ENCODE measurements around the gene GMEB2.

Gene GMEB2

DNA sequence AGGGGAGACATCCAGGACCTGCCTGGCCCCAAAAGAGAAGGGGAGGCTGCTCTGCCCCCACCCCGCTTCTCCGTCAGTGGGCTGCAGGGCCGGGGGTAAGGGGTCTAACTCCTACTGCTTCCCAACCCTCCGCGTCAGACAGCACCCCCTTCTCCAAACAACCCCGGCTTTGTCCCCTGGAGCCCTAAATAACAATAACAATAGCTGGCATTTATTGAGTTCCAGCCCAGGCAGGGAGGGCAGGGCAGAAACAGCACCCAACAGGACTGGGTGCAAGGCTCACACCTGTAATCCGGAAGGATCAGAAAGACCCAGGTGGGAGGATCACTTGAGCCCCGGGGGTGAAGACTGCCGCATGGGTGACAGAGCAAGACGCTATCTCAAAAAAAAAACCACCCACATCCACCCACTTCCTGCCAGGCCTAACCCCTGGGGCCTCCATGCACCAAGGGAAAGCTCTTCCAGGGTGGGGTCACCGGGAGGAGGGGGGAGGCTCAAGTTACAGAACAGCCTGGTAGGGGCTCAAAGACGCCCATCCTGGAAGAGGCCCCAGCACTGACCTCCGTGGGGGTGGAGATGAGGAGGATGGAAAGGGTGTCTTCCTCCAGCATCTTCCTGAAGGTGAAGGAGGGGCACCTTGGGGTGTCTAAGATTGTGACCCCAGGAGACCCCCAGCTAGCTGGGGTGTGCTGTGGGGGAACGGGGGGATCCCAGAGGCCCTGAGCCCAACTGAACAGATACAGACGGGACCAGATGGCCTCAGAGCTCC lies 74.2 kb downstream of the GMEB2 start:
- TF ChIP-seq, protein P1, sequence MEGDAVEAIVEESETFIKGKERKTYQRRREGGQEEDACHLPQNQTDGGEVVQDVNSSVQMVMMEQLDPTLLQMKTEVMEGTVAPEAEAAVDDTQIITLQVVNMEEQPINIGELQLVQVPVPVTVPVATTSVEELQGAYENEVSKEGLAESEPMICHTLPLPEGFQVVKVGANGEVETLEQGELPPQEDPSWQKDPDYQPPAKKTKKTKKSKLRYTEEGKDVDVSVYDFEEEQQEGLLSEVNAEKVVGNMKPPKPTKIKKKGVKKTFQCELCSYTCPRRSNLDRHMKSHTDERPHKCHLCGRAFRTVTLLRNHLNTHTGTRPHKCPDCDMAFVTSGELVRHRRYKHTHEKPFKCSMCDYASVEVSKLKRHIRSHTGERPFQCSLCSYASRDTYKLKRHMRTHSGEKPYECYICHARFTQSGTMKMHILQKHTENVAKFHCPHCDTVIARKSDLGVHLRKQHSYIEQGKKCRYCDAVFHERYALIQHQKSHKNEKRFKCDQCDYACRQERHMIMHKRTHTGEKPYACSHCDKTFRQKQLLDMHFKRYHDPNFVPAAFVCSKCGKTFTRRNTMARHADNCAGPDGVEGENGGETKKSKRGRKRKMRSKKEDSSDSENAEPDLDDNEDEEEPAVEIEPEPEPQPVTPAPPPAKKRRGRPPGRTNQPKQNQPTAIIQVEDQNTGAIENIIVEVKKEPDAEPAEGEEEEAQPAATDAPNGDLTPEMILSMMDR (IDR thresholded peaks at IDR 0.05; ENCODE audit: extremely low read depth, insufficient read depth, missing control alignments), result no peak
- in situ Hi-C loops (cut with MboI; ENCODE audit: low pct_unique_long_range_greater_than_20kb, low sequenced_read_pairs, unreplicated experiment), result no loop called here
- DNase-seq (ENCODE audit: low spot score), result no peak

DNA sequence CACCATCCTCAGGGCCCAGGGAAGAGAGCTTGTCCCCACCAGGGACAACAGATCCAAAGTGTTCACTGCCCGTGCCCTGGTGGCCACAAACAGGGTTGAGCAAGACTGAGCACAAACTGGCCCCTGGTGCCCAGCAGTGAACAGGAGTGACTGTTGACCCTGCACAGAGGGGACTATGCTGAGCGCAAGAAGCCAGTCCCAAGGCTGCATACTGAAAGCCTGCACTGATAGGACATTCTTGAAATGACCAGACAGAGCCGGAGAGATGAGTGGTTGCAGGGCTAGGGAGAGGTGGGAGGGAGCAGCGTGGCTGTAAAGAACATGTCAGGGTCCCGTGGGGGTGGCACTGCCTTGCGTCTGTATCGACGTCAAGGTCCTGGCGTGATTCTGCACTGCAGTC lies 75.8 kb downstream of the GMEB2 start:
- in situ Hi-C loops (cut with MboI; ENCODE audit: low pct_unique_long_range_greater_than_20kb, low sequenced_read_pairs, unreplicated experiment), result no loop called here
- TF ChIP-seq, protein P1 (IDR thresholded peaks at IDR 0.05; ENCODE audit: extremely low read depth, insufficient read depth, missing control alignments), result no peak
- DNase-seq (ENCODE audit: low spot score), result no peak

DNA sequence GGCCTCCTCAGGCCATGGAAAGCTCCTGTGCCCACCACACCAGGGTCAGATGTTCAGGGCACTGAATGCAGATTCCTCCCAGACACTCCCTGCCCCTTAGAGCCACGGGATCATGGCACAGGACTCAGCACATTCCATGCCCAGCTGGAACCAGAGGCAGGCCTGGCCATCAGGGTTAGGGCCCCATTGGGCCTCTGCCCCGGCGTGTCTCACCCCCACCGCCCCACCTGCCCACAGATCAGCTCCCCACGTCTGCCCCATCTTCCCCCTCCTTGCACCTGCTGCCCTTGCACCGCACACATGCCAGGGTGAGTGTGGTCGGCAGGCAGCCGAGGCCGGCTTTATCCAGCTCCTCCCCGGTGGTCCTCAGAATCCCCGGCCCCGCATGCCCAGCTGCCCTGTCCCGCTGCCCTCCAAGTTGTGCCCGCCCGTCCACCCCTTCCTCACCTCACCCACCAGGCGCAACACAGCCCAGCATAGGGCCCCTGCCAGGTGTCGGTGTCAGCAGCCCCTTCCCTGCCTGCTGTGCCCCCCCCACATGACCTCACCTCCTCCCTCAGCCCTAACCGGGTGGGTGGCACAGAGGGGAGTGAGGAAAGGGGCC lies 77.1 kb downstream of the GMEB2 start:
- in situ Hi-C loops (cut with MboI; ENCODE audit: low pct_unique_long_range_greater_than_20kb, low sequenced_read_pairs, unreplicated experiment), result no loop called here
- TF ChIP-seq, protein P1 (IDR thresholded peaks at IDR 0.05; ENCODE audit: extremely low read depth, insufficient read depth, missing control alignments), result no peak
- DNase-seq (ENCODE audit: low spot score), result no peak

DNA sequence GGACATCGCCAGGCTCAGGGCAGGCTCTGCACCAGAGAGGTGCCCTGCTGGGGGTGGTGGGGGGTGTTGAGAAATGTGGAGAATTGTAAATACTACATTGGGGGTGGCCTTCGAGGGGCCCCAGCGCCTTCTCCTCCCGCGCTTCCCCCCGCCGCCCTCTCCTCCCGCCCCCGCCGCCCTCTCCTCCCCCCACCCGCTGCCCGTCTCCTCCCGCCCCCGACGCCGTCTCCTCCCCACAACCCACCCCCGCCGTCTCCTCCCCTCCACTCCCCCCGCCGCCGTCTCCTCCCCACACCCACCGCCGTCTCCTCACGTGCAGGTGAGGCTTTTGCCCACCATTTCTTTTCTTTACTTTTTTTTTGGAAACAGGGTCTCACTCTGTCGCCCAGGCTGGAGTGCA lies 77.9 kb downstream of the GMEB2 start:
- DNase-seq (ENCODE audit: low spot score), result no peak
- TF ChIP-seq, protein P1 (IDR thresholded peaks at IDR 0.05; ENCODE audit: extremely low read depth, insufficient read depth, missing control alignments), result no peak
- in situ Hi-C loops (cut with MboI; ENCODE audit: low pct_unique_long_range_greater_than_20kb, low sequenced_read_pairs, unreplicated experiment), result no loop called here

DNA sequence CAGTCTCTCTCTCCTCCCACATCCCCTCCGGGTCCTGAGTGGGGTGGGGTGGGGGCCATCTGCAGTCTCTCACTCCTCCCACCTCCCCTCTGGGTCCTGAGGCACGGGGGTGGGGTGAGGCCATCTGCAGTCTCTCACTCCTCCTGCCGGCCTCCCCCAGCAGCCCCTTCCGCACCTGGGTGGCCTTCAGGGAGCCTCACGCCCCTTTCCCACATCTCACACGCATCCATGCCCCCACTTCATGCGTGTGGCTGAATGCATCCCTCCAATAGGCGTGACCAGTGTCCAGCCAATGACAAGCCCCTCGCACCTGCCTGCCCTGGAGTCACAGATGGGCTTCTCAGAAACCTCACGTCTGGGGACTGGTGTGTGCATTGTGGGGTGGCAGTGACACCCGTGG lies 78.4 kb downstream of the GMEB2 start:
- no peak for DNase-seq (ENCODE audit: low spot score)
- TF ChIP-seq, protein P1 (IDR thresholded peaks at IDR 0.05; ENCODE audit: extremely low read depth, insufficient read depth, missing control alignments), result no peak
- in situ Hi-C loops (cut with MboI; ENCODE audit: low pct_unique_long_range_greater_than_20kb, low sequenced_read_pairs, unreplicated experiment), result no loop called here

DNA sequence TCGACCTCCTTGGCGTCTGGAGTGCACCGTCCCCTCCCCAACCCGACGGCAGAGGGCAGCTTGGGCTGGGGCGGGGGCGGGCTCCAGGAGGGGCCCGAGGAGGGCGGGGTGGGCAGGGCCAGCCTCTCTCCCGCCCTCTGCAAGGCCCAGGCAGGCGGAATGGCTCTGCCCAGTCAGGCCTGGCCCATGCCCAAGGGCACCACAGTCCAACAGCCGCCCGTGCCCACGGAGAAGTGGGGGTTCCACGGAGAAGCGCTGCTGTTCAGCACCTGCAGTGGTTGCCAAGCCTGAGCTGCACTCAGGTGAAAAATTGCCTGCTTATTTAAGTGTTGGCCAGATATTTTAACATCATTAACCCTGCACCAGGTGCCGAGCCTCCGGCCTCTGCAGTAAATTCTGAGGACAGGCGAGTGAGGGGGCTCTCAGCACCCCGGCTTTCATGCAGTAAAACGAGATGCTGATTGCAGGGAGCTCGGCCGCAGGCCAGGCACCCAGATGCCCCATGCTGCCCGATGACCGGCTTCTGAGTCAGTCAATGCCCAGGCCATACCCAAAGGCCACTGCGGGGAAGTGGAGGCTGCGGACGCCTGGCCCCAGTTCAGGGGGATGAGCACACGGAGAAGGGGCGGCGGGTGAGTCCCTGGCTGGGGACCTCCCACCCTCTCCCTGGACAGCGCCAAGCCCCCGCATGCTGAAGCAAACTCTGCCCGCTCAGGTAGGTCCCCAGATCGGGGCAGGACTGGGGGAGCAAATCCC lies 79.0 kb downstream of the GMEB2 start, which contains the start of gene SRMS:
SRMS (minus strand) TSS at position 25 of the 756 bp plus-strand sequence. CDS start 286 bp downstream, outside the sequence.
- in situ Hi-C loops (cut with MboI; ENCODE audit: low pct_unique_long_range_greater_than_20kb, low sequenced_read_pairs, unreplicated experiment), result no loop called here
- TF ChIP-seq, protein P1 (IDR thresholded peaks at IDR 0.05; ENCODE audit: extremely low read depth, insufficient read depth, missing control alignments), result no peak
- no peak for DNase-seq (ENCODE audit: low spot score)

Data from GM13977 (cell line).